Activated CD4-positive, alpha-beta T cell treated with anti-CD3 and anti-CD28 coated beads for 24 hours (primary cell): ENCODE data around the gene SEC23A.
"Not testable (repeated sequence)": the region's sequence is repeated elsewhere in the genome, so short reads cannot be mapped to it uniquely, and the experiment has no call there.

Experiments
- DNase-seq, 2 donors: peaks; one replicate each; pipeline ENCODE4 v3.0.0-alpha.2; 2020; ENCODE audit warnings: low read depth in 2 of 2

The SEC23A gene

DNA sequence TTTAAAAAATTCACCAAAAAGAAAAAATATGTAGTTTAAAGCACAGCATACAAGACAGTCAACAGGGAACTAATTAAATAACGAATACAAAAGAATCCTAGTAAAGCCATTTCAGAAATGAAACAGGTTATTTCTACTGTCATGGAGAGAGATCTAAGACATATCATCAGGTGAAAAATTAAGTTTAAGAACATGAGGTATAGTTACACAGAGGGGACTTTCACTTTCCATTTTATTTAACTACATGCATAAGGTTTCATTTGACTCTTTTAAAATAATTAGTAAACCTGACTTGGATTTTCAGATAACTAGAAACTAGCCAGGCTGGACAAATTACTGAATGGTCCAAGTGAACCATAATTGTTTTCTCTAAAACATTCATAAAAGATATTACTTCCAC, 11.3 kb downstream of the SEC23A start:
- no peak for DNase-seq

DNA sequence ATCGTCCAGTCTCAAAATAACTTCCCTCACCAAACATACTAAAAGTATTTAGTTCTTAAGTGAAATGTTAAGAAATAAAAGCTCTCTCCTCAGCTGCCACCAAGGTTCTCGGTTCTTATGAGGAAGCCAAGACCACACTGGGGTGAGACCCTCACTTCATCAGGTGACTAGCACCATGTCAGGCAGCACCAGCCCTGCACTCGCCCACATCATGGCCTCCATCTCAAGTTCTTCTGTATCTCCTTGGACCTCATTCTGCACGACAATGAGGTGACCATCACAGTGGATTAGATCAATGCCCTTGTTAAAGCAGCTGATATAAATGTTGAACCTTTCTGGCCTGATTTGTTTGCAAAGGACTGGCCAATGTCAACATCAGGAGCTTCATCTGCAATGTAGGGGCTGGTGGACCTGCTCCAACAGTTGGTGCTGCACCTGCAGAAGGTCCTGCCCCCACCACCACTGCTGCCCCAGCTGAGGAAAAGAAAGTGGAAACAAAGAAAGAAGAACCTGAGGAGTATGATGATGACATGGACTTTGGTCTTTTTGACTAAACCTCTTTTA, 12.4 kb downstream of the SEC23A start:
- no peak for DNase-seq

GRCh38 chr14:39087493-39087892, 15.5 kb downstream of the SEC23A start:
- no peak for DNase-seq

DNA sequence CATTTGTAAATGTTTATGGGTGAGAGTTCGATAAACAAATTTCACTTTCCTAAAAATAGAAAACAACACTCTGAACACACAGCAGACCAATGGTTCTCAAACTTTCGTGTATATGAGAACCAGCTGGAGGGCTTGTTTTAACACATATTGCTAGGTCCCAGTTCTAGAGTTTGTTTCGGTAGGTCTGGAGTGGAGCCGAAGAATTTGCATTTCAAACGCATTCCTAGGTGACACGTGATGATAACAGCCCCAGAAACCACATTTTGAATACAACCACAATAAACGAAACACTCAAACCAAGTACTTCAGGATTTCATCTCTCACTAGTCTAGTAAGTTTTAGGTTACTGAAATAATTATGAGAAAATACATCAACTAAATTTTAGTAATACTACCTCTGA, 17.1 kb downstream of the SEC23A start:
- DNase-seq = no peak

GRCh38 chr14:39083127-39083526, 19.9 kb downstream of the SEC23A start:
- DNase-seq = no peak

DNA sequence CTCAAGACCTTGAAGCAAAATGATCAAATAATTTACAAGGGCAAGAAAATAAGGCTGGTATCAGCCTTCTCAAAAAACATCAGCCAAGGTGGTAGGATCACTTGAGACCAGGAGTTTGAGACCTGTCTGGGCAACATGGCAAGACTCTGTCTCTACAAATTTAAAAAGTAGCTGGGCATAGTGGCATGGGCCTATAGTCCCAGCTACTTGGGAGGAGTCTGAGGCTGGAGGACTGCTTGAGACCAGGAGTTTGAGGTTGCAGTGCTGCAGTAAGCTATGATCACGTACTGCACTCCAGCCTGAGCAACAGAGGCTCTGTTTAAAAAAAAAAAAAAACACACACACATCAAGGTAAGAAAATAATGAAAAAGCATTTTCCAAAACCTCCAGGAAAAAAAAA, 22.1 kb downstream of the SEC23A start:
- no peak for DNase-seq

DNA sequence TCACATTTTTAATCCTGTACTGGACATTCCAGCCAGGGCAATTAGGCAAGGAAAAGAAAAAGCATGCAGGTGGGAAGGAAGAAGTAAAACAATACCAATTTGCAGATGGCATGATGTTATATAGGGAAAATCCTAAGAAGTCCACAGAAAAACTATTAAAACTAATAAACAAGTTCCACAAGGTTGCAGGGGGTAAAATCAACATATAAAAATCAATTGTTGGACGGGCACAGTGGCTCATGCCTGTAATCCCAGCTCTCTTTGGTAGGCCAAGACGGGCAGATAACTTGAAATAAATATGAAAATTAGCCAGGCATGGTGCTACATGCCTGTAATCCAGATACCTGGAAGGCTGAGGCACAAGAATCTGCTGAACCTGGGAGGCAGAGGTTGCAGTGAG, 31.9 kb downstream of the SEC23A start:
- DNase-seq = no peak

DNA sequence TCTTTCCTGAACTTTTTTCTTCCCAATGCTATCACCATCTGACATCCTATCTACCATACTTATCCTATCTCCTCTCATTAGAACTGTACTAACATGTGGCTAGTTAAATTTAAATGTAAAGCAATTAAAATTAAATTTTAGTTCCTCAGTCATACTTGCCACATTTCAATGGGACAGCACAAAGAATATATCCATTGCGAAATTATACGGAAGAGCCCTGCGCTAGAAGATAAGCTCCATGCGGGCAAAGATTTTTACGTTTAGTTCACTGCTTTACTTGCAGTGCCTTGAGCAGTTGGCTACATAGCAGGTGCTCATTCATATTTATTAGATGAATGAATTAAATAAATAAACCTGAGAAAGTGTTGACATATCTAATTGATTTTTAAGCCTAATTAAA, 33.1 kb downstream of the SEC23A start:
- DNase-seq = no peak

GRCh38 chr14:39069169-39069805, 33.7 kb downstream of the SEC23A start:
- not testable (repeated sequence) for DNase-seq

- DNase-seq = no peak
Measured at GRCh38 chr14:39060818-39061437, 42.1 kb downstream of the SEC23A start.

DNA sequence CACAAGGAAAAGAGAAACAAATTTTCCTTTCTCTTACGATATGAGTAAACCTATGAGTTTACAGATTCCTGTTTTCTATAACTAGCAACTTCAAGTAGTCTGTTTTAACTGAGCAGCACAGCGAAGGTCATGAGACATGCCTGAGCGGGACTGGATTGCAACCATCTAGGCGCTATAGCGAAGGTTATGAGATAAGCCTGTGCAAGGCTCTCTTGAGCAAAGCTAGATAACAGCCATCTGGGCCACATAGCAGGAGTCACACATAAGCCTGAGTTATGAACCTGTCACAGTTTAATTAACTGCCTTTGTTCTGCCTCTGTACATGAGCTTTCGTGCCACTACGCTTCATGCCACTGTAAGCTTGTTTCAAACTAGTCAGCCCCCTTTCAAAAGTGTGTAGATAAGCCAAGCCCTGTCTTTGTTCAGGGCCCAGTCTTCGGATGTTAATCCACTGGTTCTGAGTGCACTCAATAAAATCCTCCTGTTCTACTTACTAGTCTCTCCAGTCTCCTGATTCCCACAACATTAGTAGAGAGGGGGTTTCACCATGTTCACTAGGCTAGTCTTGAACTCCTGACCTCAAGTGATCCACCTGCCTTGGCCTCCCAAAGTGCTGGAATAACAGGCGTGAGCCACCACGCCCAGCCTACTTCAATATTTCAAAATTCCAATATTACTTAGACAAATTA, 47.1 kb downstream of the SEC23A start:
- no peak for DNase-seq

- DNase-seq = not testable (repeated sequence)
Measured at GRCh38 chr14:39052869-39053454, 50.1 kb downstream of the SEC23A start.

DNA sequence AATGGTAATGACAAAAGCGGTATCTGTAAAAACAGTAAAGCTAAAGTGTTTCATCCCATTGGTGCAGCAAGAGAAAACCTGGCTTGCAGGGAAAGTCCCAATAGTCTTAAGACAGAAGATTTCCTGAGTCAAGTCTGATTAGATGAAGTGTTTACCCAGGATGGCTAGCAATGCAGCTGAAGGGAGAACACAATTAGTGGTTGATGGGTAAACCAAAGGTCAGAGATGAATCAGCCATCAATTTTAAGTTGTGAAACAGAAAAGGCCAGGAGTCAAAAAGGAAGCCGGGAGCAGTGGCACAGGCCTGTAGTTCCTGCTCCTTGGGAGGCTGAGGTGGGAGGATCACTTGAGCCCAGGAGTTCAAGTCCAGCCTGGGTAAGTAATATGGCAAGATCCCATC, 52.6 kb downstream of the SEC23A start:
- no peak for DNase-seq

DNA sequence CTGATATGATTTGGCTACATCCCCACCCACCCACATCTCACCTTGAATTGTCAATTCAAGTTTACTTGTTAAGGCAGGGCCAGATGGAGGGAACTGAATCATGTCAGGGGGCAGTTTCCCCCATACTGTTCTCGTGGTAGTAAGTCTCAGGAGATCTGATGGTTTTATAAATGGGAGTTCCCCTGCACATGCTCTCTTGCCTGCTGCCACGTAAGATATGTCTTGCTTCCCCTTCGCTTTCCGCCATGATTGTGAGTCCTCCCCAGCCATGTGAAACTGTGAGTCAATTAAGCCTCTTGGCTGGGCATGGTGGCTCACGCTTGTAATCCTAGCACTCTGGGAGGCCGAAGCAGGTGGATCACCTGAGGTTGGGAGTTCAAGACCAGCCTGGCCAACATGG, 57.1 kb downstream of the SEC23A start:
- DNase-seq = not testable (repeated sequence)

GRCh38 chr14:39043352-39043943, 59.6 kb downstream of the SEC23A start:
- no peak for DNase-seq

GRCh38 chr14:39040529-39040928, 62.5 kb downstream of the SEC23A start:
- DNase-seq = no peak

DNA sequence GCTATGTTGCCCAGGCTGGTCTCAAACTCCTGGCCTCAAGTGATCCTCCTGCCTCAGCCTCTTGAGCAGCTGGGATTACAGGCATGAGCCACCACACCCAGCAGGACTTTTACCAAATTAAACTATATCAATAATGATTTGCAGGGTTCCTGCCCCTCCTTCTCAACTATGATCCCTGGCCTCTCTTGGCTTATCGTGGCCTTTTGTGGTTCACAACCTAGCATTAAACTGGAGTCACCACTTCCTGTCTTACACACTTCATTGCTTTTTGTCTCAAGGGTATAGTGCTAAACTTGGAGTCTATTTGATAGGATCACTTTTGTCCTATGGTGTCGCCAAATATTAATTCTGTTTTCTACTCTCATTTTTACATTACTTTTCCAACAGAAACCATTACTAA, 64.5 kb downstream of the SEC23A start:
- no peak for DNase-seq

- DNase-seq = no peak
Measured at GRCh38 chr14:39036760-39037159, 66.3 kb downstream of the SEC23A start.

- no peak for DNase-seq
Measured at GRCh38 chr14:39035336-39035735, 67.7 kb downstream of the SEC23A start.

- no peak for DNase-seq
Measured at GRCh38 chr14:39034481-39035296, 68.3 kb downstream of the SEC23A start.

DNA sequence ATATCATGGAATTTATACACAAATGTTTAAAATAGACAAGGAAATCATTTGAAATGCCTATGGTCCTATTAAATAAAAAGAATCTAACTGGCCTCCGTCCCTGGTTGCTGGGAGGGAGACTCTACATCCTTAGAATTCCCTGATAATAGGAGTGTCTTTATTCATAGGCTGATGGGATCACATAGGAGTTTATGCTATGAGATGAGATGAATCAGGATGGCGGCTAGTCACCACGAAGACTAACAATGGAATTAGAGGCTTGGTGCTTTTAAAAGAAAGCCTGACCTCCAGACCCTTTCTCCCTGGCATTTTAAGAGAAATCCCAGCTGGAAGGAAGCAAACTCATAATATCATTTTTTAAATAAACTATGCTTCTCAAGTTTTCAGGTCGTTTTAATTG, 69.7 kb downstream of the SEC23A start:
- DNase-seq = no peak
